ENCODE measurements around the gene CST11. TPM values are rescaled to one million over a fixed set of nuclear protein-coding genes. Genes with fewer than 3 reads are reported as not detected.

The CST11 gene
- polyA plus RNA-seq, 1 donor (not counting 4 experiments of a cell fraction or from before 2014, with no cell fraction given), result not detected

- Histone ChIP-seq H2AFZ (ENCODE audit: control insufficient read depth, low read length) (no peak overlapping the region), H3K9ac (ENCODE audit: control insufficient read depth, extremely low read depth, insufficient read depth, low read length) (no peak overlapping the region), H4K20me1 (ENCODE audit: control insufficient read depth, extremely low read depth, insufficient read depth, low read length) (no peaks in the 10 kb centered on the region), H3K9me3 (ENCODE audit: control insufficient read depth, low read depth, low read length) (no peaks in the 10 kb centered on the region), H3K4me2 (ENCODE audit: control insufficient read depth, extremely low read depth, insufficient read depth, low read depth, low read length) (no peak overlapping the region), H3K36me3 (ENCODE audit: control insufficient read depth in 2 of 2, extremely low read depth in 1 of 2, insufficient read depth in 2 of 2, low read length in 2 of 2) (peaks cover 0 to 2% of the 10 kb centered on the region in 2 experiments), H3K4me1 (ENCODE audit: control insufficient read depth, extremely low read depth, insufficient read depth, low read length) (peaks cover 16% of the 10 kb centered on the region), H3K4me3 (ENCODE audit: control insufficient read depth in 2 of 3, extremely low read depth in 1 of 3, insufficient read depth in 2 of 3, low read depth in 1 of 3, low read length in 3 of 3) (no peak overlapping the region), H3K79me2 (ENCODE audit: control insufficient read depth, insufficient read depth, low read length) (peaks cover 89% of the 10 kb centered on the region), H3K27ac (ENCODE audit: control insufficient read depth, insufficient read depth, low read length) (peak overlapping the region; percentile 8), H3K27me3 (ENCODE audit: control insufficient read depth, extremely low read depth, insufficient read depth, low read length) (no peaks in the 10 kb centered on the region), H3K9me1 (ENCODE audit: control insufficient read depth, extremely low read depth, insufficient read depth, low read length) (no peaks in the 10 kb centered on the region)
- no peak for TF ChIP-seq EZH2 (IDR thresholded peaks at IDR 0.05; ENCODE audit: low read length)
- TF ChIP-seq, protein P1, sequence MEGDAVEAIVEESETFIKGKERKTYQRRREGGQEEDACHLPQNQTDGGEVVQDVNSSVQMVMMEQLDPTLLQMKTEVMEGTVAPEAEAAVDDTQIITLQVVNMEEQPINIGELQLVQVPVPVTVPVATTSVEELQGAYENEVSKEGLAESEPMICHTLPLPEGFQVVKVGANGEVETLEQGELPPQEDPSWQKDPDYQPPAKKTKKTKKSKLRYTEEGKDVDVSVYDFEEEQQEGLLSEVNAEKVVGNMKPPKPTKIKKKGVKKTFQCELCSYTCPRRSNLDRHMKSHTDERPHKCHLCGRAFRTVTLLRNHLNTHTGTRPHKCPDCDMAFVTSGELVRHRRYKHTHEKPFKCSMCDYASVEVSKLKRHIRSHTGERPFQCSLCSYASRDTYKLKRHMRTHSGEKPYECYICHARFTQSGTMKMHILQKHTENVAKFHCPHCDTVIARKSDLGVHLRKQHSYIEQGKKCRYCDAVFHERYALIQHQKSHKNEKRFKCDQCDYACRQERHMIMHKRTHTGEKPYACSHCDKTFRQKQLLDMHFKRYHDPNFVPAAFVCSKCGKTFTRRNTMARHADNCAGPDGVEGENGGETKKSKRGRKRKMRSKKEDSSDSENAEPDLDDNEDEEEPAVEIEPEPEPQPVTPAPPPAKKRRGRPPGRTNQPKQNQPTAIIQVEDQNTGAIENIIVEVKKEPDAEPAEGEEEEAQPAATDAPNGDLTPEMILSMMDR (optimal IDR thresholded peaks at IDR 0.05 in 1 of 3, IDR thresholded peaks at IDR 0.05 in 1 of 3, conservative IDR thresholded peaks at IDR 0.05 in 1 of 3; ENCODE audit: extremely low read depth in 1 of 3, insufficient read depth in 2 of 3, low read length in 3 of 3), result no peak
- FAIRE-seq (peak; percentile 89), DNase-seq (ENCODE audit: low read depth, low spot score) (no peak)
- dilution Hi-C loops (cut with MboI; ENCODE audit: extremely low pct_ligation_motif_present, low sequenced_read_pairs), result loop anchor here (25.0 kb wide), 1 partner anchor 196 kb away; the partner anchor contains the start of gene CST9
Observed at GRCh38 chr20:23415959-23416583, 36.6 kb downstream of the CST11 start.

- H3K27me3 ChIP-seq (ENCODE audit: control insufficient read depth, extremely low read depth, insufficient read depth, low read length), result no peaks in the 10 kb centered on the region
- H4K20me1 ChIP-seq (ENCODE audit: control insufficient read depth, extremely low read depth, insufficient read depth, low read length), result no peaks in the 10 kb centered on the region
- H3K9ac ChIP-seq (ENCODE audit: control insufficient read depth, extremely low read depth, insufficient read depth, low read length), result no peak overlapping the region
- DNase-seq (ENCODE audit: low read depth, low spot score) (no peak), FAIRE-seq (no peak)
- TF ChIP-seq, protein P1 (optimal IDR thresholded peaks at IDR 0.05 in 1 of 3, IDR thresholded peaks at IDR 0.05 in 1 of 3, conservative IDR thresholded peaks at IDR 0.05 in 1 of 3; ENCODE audit: extremely low read depth in 1 of 3, insufficient read depth in 2 of 3, low read length in 3 of 3), result no peak
- no peak for TF ChIP-seq EZH2 (IDR thresholded peaks at IDR 0.05; ENCODE audit: low read length)
- H3K9me1 ChIP-seq (ENCODE audit: control insufficient read depth, extremely low read depth, insufficient read depth, low read length), result no peaks in the 10 kb centered on the region
- peaks cover 0 to 2% of the 10 kb centered on the region in 2 experiments for H3K36me3 ChIP-seq (ENCODE audit: control insufficient read depth in 2 of 2, extremely low read depth in 1 of 2, insufficient read depth in 2 of 2, low read length in 2 of 2)
- H3K4me3 ChIP-seq (ENCODE audit: control insufficient read depth in 2 of 3, extremely low read depth in 1 of 3, insufficient read depth in 2 of 3, low read depth in 1 of 3, low read length in 3 of 3), result no peak overlapping the region
- peaks cover 89% of the 10 kb centered on the region for H3K79me2 ChIP-seq (ENCODE audit: control insufficient read depth, insufficient read depth, low read length)
- no peaks in the 10 kb centered on the region for H3K9me3 ChIP-seq (ENCODE audit: control insufficient read depth, low read depth, low read length)
- H3K27ac ChIP-seq (ENCODE audit: control insufficient read depth, insufficient read depth, low read length), result peak overlapping the region; percentile 8
- H3K4me1 ChIP-seq (ENCODE audit: control insufficient read depth, extremely low read depth, insufficient read depth, low read length), result peaks cover 16% of the 10 kb centered on the region
- dilution Hi-C loops (cut with MboI; ENCODE audit: extremely low pct_ligation_motif_present, low sequenced_read_pairs), result loop anchor here (25.0 kb wide), 1 partner anchor 197 kb away; the partner anchor contains the start of gene CST9
- H2AFZ ChIP-seq (ENCODE audit: control insufficient read depth, low read length), result no peak overlapping the region
- H3K4me2 ChIP-seq (ENCODE audit: control insufficient read depth, extremely low read depth, insufficient read depth, low read depth, low read length), result no peak overlapping the region
Observed at GRCh38 chr20:23415555-23415954, 37.1 kb downstream of the CST11 start.
